H9 (cell line): ENCODE results near the gene PEAK3. TPM values are rescaled to one million over a fixed set of nuclear protein-coding genes. Genes with fewer than 3 reads are reported as not detected.

ENCODE experiments used
- DNase-seq: peaks from one replicate; pipeline ENCODE4 v3.0.0-alpha.2; 2017
- H2AFZ ChIP-seq: one replicate; pipeline ENCODE4 v1.6.1; 2013; ENCODE audit warnings: mild to moderate bottlenecking, low read length, control low read depth, moderate library complexity
- H2AK5ac ChIP-seq: 2 replicates; pipeline ENCODE4 v1.6.1; 2013; ENCODE audit warnings: low read length, control low read depth, mixed read lengths; ENCODE audit not compliant: insufficient read length
- H2BK120ac ChIP-seq: one replicate; pipeline ENCODE4 v1.6.1; 2013; ENCODE audit warnings: low read depth, mild to moderate bottlenecking, low read length, control low read depth, inconsistent platforms; ENCODE audit not compliant: poor library complexity, severe bottlenecking
- H2BK12ac ChIP-seq: 2 replicates; pipeline ENCODE4 v1.6.1; 2013; ENCODE audit warnings: low read length, control low read depth, mixed read lengths, low read depth; ENCODE audit not compliant: insufficient read length
- H2BK15ac ChIP-seq: 2 replicates; pipeline ENCODE4 v1.6.1; 2013; ENCODE audit warnings: low read depth, low read length, control low read depth
- H2BK20ac ChIP-seq: one replicate; pipeline ENCODE4 v1.6.1; 2013; ENCODE audit warnings: low read depth, mild to moderate bottlenecking, low read length, control low read depth, inconsistent platforms; ENCODE audit not compliant: poor library complexity, severe bottlenecking
- H2BK5ac ChIP-seq: 2 replicates; pipeline ENCODE4 v1.6.1; 2013; ENCODE audit warnings: low read length, control low read depth, mixed read lengths; ENCODE audit not compliant: insufficient read length
- H3K14ac ChIP-seq: 2 replicates; pipeline ENCODE4 v1.6.1; 2013; ENCODE audit warnings: low read length, control low read depth; ENCODE audit not compliant: insufficient read depth
- H3K18ac ChIP-seq: 2 replicates; pipeline ENCODE4 v1.6.1; 2013; ENCODE audit warnings: low read depth, mild to moderate bottlenecking, mixed read lengths, low read length, control low read depth; ENCODE audit not compliant: insufficient read length
- H3K23ac ChIP-seq: 2 replicates; pipeline ENCODE4 v1.6.1; 2013; ENCODE audit warnings: low read length, control low read depth, mixed read lengths, low read depth; ENCODE audit not compliant: insufficient read length
- H3K23me2 ChIP-seq: 2 replicates; pipeline ENCODE4 v1.6.1; 2013; ENCODE audit warnings: low read depth, mild to moderate bottlenecking, mixed read lengths, low read length, control low read depth; ENCODE audit not compliant: insufficient read length, poor library complexity, severe bottlenecking
- H3K27ac ChIP-seq: 2 replicates; pipeline ENCODE4 v1.5.1; 2013; ENCODE audit warnings: low read length, control low read depth, mixed read lengths, low read depth; ENCODE audit not compliant: insufficient read length
- H3K27me3 ChIP-seq: 2 replicates; pipeline ENCODE4 v1.6.1; 2013; ENCODE audit warnings: low read length, control low read depth, inconsistent platforms; ENCODE audit not compliant: insufficient read depth
- H3K4ac ChIP-seq: 2 replicates; pipeline ENCODE4 v1.6.1; 2013; ENCODE audit warnings: low read depth, mild to moderate bottlenecking, control low read depth, inconsistent platforms, low read length, moderate library complexity
- H3K4me1 ChIP-seq: 2 replicates; pipeline ENCODE4 v1.6.1; 2013; ENCODE audit warnings: low read length, control low read depth, inconsistent platforms; ENCODE audit not compliant: insufficient read depth
- H3K4me2 ChIP-seq: 2 replicates; pipeline ENCODE4 v1.6.1; 2013; ENCODE audit warnings: low read length, control low read depth, mixed read lengths; ENCODE audit not compliant: insufficient read length, insufficient read depth
- H3K56ac ChIP-seq: 2 replicates; pipeline ENCODE4 v1.6.1; 2013; ENCODE audit warnings: low read depth, mild to moderate bottlenecking, mixed read lengths, low read length, control low read depth; ENCODE audit not compliant: insufficient read length
- H3K79me1 ChIP-seq: 2 replicates; pipeline ENCODE4 v1.6.1; 2013; ENCODE audit warnings: low read depth, mild to moderate bottlenecking, moderate library complexity, low read length, control low read depth, inconsistent platforms; ENCODE audit not compliant: insufficient read depth, poor library complexity, severe bottlenecking
- H3K79me2 ChIP-seq: 2 replicates; pipeline ENCODE4 v1.6.1; 2013; ENCODE audit warnings: low read length, control low read depth, inconsistent platforms; ENCODE audit not compliant: insufficient read depth
- H3K9ac ChIP-seq: 2 replicates; pipeline ENCODE4 v1.6.1; 2013; ENCODE audit warnings: low read length, control low read depth, mixed read lengths; ENCODE audit not compliant: insufficient read length; ENCODE audit errors: extremely low read depth
- H3K9me3 ChIP-seq: one replicate; pipeline ENCODE4 v1.6.1; 2013; ENCODE audit warnings: low read depth, low read length, inconsistent platforms; ENCODE audit not compliant: control insufficient read depth
- H3T11ph ChIP-seq: one replicate; pipeline ENCODE4 v1.6.1; 2013; ENCODE audit warnings: mild to moderate bottlenecking, low read length, control low read depth, inconsistent platforms
- H4K20me1 ChIP-seq: one replicate; pipeline ENCODE4 v1.6.1; 2013; ENCODE audit not compliant: control insufficient read depth, insufficient read length, insufficient read depth
- H4K5ac ChIP-seq: 2 replicates; pipeline ENCODE4 v1.6.1; 2013; ENCODE audit warnings: low read depth, mild to moderate bottlenecking, mixed read lengths, low read length, control low read depth; ENCODE audit not compliant: insufficient read length
- H4K8ac ChIP-seq: replicated peaks from 2 replicates; pipeline ENCODE4 v1.6.1; 2013; ENCODE audit warnings: low read length, control low read depth, mixed read lengths, low read depth; ENCODE audit not compliant: insufficient read length
- H4K91ac ChIP-seq: 2 replicates; pipeline ENCODE4 v1.6.1; 2013; ENCODE audit warnings: low read depth, mild to moderate bottlenecking, moderate library complexity, mixed read lengths, low read length, control low read depth; ENCODE audit not compliant: insufficient read length
- H3K27ac Mint-ChIP-seq, 3 experiments: 2 replicates in 2 of 3; 3 replicates in 1 of 3; pipeline ENCODE4 v1.8.0; 2020 to 2021; ENCODE audit warnings: mixed read lengths in 3 of 3, mild to moderate bottlenecking in 1 of 3, moderate library complexity in 1 of 3
- H3K27me3 Mint-ChIP-seq: 2 replicates; pipeline ENCODE4 v1.8.0; 2021; ENCODE audit warnings: low read depth, mild to moderate bottlenecking, moderate library complexity, mixed read lengths
- H3K36me3 Mint-ChIP-seq, 3 experiments: 2 replicates in 2 of 3; 3 replicates in 1 of 3; pipeline ENCODE4 v1.8.0; 2020 to 2021; ENCODE audit warnings: low read depth in 3 of 3, mixed read lengths in 3 of 3; ENCODE audit not compliant: insufficient read depth in 1 of 3
- H3K4me1 Mint-ChIP-seq, 2 experiments: 2 replicates each; pipeline ENCODE4 v1.8.0; 2020; ENCODE audit warnings: mixed read lengths in 2 of 2
- H3K4me3 Mint-ChIP-seq, 2 experiments: 2 replicates in 1 of 2; 3 replicates in 1 of 2; pipeline ENCODE4 v1.8.0; 2020 to 2021; ENCODE audit warnings: mild to moderate bottlenecking in 2 of 2, mixed read lengths in 2 of 2, moderate library complexity in 1 of 2
- H3K9me3 Mint-ChIP-seq, 2 experiments: 2 replicates in 1 of 2; 3 replicates in 1 of 2; pipeline ENCODE4 v1.8.0; 2020; ENCODE audit warnings: mild to moderate bottlenecking in 2 of 2, mixed read lengths in 2 of 2, moderate library complexity in 1 of 2
- WGBS: extraction: QIAGEN DNeasy Blood & Tissue Kit; methylation state at CpG from one replicate; pipeline ENCODE4 v1.1.7; 2013; ENCODE audit warnings: missing lambda C conversion rate, low lambda C conversion rate, mixed read lengths; ENCODE audit not compliant: insufficient read length; ENCODE audit errors: extremely low coverage; 5-methylcytosine and 5-hydroxymethylcytosine counted together
- total RNA-seq: library from RNA; stranded (reverse); gene quantifications from 2 replicates; pipeline ENCODE4 v1.2.1, GENCODE V29; 2021
- TF ChIP-seq, protein P1 (sequence below): fragments of 200-600 bp; sonication (generic); conservative IDR thresholded peaks from 3 replicates; pipeline ENCODE4 v1.8.0; 2021; ENCODE audit warnings: antibody characterized with exemption, mild to moderate bottlenecking

PEAK3 gene
- total RNA-seq, 1 experiment from 2014 or later, result not detected

- H2BK12ac ChIP-seq, result no peak overlapping the region
- no peaks in the 10 kb centered on the region; the same call in 1 of the 2 replicates for H3K27me3 Mint-ChIP-seq
- no peak overlapping the region for H3K4ac ChIP-seq
- no peak overlapping the region for H3K14ac ChIP-seq
- H2BK120ac ChIP-seq, result no peak overlapping the region
- no peak overlapping the region for H2AFZ ChIP-seq
- H3K4me1 Mint-ChIP-seq, result no peaks in the 10 kb centered on the region
- H3K9me3 Mint-ChIP-seq, result no peaks in the 10 kb centered on the region
- H2AK5ac ChIP-seq, result no peak overlapping the region
- no peak overlapping the region for H3K27ac ChIP-seq
- H3K27ac Mint-ChIP-seq, result peak overlapping the region in 2 of 3 experiments; percentile 81 to 93; a peak in 2 of 7 replicates
- H3K23ac ChIP-seq, result no peak overlapping the region
- no peak overlapping the region for H3K56ac ChIP-seq
- H4K5ac ChIP-seq, result no peak overlapping the region
- no peaks in the 10 kb centered on the region for H3K4me1 ChIP-seq
- H3K79me2 ChIP-seq, result no peaks in the 10 kb centered on the region
- H3K79me1 ChIP-seq, result no peaks in the 10 kb centered on the region
- H4K20me1 ChIP-seq, result no peaks in the 10 kb centered on the region
- H3K9me3 ChIP-seq, result no peaks in the 10 kb centered on the region
- no peak overlapping the region for H3K18ac ChIP-seq
- no peaks in the 10 kb centered on the region for H3K23me2 ChIP-seq
- H4K8ac ChIP-seq, result no peak overlapping the region
- no peak overlapping the region for H2BK15ac ChIP-seq
- no peak overlapping the region for H2BK20ac ChIP-seq
- H3K36me3 Mint-ChIP-seq, result peaks cover 13 to 53% (median 46%) of the 10 kb centered on the region in 3 experiments; a peak in 6 of 7 replicates
- WGBS, result no CpG with 5 or more reads among the region's 45 CpGs
- no peak overlapping the region for H4K91ac ChIP-seq
- no peak overlapping the region for H3K4me3 Mint-ChIP-seq
- no peaks in the 10 kb centered on the region for H3K27me3 ChIP-seq
- H3T11ph ChIP-seq, result no peak overlapping the region
- H2BK5ac ChIP-seq, result no peak overlapping the region
- H3K9ac ChIP-seq, result no peak overlapping the region
- no peak for DNase-seq
- H3K4me2 ChIP-seq, result no peak overlapping the region
- TF ChIP-seq, protein P1, sequence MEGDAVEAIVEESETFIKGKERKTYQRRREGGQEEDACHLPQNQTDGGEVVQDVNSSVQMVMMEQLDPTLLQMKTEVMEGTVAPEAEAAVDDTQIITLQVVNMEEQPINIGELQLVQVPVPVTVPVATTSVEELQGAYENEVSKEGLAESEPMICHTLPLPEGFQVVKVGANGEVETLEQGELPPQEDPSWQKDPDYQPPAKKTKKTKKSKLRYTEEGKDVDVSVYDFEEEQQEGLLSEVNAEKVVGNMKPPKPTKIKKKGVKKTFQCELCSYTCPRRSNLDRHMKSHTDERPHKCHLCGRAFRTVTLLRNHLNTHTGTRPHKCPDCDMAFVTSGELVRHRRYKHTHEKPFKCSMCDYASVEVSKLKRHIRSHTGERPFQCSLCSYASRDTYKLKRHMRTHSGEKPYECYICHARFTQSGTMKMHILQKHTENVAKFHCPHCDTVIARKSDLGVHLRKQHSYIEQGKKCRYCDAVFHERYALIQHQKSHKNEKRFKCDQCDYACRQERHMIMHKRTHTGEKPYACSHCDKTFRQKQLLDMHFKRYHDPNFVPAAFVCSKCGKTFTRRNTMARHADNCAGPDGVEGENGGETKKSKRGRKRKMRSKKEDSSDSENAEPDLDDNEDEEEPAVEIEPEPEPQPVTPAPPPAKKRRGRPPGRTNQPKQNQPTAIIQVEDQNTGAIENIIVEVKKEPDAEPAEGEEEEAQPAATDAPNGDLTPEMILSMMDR, result no peak
Measured at GRCh38 chr19:2229103-2230032, 52.6 kb downstream of the PEAK3 start.
